Kasumi-1 (cell line): ENCODE data around the gene RFTN1.

ENCODE experiments used
- DNase-seq, 2 experiments: peaks; one replicate each; lab custom pipeline; 2025; lab: John Stamatoyannopoulos, UW

RFTN1 gene

DNA sequence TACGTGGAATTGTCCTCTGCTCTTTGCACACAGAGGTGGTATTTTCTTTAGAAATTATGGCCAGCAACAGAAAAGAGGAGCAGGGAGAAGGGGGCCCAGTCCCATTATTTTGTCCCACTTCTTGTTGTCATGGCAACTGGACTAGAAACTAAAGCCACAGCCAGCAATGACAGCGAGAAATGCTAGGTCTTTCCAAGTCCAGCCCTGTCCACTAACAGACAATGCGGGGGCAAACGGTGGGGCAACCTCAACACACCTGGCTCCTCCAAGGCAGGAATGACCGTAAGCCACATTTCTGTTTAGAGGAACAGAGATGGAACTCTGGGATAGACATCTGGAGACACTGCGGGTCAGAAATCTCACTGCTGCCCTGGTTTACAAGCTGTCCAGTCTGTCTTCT, 107.3 kb downstream of the RFTN1 start:
- no peak for DNase-seq

DNA sequence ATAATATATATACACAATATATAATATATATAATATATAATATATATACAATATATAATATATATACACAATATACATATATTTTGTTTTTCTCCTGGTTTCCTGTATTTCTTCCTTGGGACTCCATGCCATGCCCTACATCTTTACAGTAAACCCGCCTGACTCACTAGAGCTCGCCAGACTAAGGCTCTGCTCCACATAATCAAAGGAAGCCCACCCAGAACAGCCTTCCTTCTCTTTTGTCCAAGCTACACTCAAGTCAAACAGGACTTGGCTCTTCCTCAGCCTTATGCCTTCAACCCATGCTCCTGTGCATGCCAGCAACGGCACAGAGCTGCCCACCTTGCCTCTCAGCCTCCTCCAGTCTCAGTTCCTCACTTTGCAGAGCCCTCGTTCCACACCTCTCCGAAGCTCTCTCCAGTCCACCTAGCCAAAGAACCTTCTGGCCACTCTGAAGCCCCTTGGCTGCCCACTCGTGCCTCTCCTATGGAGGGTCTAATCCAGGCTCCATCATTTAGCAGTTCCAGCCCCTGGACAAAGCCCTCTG, 109.1 kb downstream of the RFTN1 start:
- no peak for DNase-seq

DNA sequence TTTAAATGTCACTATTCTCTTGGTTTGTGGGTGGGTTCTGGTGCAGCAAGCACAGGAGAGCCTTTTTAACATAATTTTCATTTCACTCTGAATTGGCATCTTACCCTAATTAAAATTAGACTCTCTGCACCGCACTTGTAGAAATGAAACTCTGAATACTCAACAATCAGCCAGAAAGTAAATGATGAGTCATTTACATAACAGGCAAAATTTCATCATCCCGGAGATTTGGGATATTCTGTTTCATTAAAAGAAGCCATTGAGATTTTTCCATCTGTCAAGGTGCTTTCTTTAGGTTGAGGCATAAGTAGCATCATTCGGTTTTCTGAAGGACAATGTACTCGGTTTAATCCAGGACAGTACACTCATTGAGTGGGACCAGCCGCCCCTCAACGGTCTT, 111.0 kb downstream of the RFTN1 start:
- DNase-seq, result no peak

DNA sequence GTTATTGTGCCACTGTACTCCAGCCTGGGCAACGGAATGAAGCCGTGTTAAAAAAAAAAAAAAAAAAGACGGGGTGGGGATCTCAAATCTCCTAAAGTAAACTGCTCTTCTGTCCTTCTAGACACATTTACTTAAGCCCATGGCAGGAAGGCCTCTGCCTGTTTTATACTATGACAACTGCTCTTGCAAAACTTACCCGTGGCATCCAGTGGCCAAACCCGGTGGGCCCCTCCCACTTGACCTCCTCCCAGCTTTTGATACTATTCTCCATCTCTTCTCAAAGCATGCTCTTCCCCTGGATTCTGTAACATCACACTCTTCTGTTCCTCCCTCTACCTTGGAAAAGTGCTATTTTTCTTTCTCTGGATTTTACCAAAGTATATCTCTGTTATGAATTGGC, 112.2 kb downstream of the RFTN1 start:
- DNase-seq, result no peak

DNA sequence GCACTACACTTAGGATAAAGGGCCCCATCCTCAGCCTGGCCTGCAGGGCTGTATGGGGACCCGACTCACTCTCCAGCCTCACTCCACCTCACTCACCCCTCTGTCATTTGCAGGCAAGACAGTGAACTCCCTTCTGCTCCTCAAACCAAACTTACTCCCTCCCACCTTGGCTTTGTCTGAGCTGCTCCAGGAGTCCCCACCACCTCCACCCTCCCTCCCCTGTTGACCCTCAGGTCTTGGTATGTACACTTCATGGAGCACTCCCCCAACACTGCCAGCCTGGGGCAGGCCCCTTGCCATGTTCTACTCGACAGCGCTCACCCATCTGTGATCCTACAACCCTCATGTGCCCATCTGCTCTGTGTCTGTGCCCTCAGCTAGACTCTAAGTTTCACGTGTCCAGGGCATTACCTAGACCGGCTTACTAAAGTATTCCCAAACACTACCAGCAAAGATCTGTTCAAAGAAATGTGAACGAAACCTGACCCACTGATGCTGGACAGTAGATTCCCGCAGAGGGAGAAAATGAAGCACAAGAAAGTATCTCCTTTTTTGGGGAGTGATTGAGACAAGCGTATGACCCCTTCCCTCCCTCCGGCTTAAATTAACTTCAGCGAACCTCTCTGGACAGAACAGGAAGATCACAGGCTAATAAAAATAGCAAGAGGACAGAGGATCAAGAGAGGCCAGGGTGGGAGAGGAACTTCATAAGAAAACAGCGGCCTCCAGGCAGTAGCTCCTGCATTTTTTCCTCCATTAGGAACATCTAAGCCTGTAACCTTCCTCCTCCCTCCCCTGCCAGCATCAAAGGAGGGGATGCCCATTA, 113.2 kb downstream of the RFTN1 start:
- no peak for DNase-seq

DNA sequence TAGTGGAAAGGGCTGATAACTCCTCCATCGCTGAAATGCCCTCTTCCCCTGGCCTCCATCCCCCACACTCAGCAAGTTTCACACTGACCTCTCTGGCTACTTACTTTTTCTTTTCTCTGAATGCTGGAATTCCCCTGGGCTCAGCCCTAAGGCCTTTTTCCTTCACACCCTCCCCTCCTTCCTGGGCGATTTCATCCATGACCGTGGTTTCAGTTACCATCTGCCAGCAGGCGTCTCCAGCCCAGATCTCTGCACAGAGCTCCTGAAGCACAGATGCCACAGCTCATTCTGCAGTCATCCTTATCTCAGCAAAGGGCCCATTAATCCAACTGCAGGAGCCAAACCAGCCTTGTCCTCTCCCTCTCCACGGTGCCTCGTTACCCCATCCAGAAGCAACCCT, 114.0 kb downstream of the RFTN1 start:
- DNase-seq, result no peak

DNA sequence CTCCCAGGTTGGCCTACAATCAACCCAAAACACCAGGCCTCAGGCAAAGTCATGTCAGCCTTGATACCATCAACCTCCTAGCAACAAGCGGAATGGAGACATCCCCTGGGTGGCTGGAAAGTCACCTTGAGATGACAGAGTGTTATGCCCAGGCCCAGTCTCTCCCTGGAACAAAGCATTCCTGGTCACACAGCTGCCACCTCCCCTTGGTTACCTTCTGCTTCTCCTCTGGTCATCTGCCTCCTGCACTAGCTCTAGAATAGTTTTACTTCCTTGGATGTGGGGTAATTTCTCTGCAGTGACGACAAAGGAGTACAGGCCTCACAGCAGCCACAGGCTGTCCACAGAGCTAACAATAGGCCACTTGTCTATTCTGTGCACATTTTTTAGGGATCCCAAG, 114.9 kb downstream of the RFTN1 start:
- DNase-seq, result no peak

DNA sequence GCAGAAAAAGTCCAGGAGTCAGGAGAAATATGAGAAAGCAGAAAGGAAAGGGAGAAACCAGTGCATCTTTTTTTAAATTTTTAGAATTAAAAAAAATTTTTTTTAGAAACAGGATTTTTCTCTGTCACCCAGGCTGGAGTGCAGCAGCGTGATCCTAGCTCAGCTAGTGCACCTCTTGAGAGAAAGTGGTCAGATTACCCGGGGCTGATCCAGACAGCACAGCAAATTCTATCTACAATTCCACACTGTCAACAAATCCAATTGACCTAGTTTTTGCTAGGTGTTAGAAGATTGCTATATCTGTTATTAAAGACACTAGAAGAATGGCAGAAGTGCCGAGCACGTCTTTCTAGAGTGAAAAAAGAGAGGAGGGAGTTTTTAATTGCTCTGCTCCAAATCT, 117.3 kb downstream of the RFTN1 start:
- DNase-seq, result no peak

DNA sequence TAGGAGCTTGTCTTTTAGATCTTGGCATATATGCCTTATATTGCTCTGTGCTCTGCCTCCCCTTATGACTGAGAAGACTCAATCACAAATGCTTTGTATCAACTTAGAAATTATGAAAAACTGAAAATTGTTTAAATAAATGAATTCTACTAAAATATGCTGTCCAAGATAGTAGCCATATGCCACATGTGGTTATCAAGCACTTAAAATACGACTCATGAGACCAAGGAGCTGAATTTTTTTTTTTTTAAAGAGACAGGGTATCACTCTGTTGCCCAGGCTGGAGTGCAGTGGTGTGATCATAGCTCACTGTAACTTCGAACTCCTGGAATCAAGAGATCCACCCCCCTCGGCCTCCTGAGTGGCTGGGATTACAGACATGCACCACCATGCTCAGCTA, 118.3 kb downstream of the RFTN1 start:
- DNase-seq, result no peak

DNA sequence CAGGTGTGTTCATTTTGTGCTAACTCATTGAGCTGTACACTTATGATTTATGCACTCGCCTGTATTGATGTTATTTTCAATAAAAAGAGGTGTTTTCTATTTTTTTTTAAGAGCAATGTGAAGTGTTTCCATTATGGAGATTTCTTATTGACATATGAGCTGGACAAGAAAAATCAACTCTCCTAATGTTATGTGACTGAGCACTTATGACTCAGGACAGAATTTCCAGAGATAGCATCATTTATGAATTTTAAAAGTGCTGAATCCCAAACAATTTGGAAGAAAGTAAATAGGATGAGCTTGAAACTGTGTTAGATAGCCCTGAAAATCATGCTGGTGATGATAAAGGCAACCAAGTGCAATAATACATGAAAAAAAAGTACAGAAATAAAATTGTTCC, 118.9 kb downstream of the RFTN1 start:
- DNase-seq, result no peak

DNA sequence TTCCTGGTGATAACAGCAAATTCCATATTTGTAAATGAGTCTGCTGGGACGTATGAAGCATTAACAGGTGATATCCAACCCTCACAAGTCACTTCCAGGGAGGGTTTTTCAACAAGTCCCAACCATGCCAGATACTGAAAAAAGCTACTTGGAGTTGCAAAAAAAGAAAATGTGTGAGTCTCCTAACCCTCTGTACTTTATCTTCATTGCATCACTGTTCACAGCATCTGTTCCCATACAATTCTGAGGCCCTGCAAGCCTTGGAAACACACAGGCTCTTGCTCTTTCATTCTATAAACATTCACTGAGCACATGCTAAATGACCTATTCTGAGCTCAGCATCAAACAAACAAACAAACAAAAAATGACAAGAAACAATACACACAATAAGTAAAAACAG, 120.8 kb downstream of the RFTN1 start:
- no peak for DNase-seq

DNA sequence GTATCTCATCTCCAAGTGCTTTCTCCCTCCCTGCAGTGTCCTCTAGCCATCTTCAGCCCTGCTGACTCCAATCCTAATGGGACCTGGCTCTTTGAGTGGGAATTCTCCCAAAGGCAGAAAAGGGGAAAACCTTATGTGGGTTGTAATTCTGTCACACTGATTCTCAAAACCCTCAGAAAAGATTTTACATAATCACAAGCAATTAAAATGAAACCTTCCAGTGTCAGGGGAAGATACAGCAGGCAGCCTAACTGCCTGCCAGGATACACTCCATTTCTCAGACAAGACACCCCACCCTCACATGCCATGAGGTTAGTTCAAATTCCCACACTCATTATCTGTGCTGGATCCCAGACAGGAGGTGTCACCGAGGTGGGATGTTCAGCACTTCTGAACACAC, 121.4 kb downstream of the RFTN1 start:
- DNase-seq, result no peak

DNA sequence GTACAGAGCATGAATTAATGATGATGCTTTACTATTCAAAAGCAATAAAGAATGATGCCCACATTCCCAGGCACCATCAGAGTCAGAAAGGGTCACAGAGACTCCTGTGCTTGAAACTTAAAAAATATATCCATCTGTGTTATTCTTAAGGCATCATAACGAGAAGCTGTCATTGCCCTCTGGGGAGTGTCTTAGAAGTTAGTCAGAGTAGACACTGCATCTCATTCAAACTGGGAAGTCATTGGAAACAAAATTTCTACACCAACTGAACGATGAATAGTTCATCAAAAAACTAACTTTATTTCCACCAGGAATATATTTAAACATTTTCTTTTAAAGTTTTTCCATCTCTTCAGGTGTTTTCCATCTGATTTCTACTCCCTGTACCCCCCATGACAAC, 122.9 kb downstream of the RFTN1 start:
- DNase-seq, result no peak

DNA sequence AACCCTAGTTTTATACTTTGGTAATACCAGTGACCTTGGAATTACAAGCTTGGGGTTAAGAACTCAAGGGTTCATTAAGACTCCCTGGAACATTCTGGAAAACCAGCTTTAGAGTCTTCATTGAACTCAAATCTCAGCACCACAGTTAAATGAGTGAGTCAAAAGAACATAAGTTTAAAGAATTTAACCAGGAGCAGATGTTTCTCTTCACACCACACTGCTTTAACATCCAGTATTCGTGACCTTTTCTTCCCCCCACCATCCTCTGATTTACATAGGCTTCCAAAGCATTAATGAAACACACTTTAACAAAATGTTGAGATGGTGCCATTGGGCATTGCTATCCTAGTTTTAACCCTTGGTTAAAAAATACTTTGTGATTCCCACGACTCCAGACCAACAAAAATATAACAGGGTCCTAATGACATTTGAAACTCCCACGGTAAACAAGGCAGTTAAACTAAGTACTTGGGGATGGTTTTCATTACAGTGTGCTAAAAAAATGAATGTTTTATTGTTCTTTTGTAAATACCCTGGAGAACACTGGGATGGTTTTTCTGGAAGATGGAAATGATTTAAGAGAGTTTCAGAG, 124.6 kb downstream of the RFTN1 start:
- DNase-seq, result no peak

DNA sequence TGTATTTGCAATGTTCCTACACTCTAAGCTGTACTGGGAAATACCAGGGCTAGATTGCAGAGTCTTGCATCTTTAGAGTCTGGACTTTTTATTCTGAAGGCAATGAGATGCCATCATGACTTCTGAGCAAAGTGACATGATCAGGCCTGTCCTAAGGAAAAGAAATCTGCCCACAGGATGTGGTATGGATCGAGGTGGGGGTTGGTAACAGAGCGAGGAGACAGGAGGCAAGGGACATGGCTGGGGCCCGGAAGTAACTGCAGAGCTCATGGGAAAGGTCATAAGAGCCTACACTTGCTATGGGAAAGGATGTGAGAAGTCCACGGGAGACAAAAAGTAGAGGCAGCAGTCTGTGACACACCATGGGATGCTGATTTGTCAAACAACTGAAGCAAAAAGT, 126.9 kb downstream of the RFTN1 start:
- DNase-seq, result no peak

DNA sequence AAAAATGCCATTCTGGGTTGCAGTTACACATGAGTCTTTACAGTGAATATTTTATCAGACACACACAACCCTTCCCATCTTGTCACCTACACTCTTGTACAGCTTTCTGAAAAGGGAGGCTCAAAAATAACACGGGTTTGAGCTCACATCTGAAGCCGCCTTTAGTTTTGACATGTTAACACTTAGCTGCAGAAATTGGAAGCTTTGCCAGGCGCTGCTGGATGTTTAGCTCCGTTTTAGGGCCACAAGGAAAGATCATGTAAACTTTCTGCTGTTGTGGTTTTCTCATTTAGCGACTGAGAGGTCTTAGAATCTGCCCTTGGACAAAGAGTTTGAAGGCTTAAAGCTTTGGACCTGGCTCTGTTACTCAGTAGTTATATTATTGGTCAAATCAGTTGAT, 128.3 kb downstream of the RFTN1 start:
- DNase-seq, result no peak

DNA sequence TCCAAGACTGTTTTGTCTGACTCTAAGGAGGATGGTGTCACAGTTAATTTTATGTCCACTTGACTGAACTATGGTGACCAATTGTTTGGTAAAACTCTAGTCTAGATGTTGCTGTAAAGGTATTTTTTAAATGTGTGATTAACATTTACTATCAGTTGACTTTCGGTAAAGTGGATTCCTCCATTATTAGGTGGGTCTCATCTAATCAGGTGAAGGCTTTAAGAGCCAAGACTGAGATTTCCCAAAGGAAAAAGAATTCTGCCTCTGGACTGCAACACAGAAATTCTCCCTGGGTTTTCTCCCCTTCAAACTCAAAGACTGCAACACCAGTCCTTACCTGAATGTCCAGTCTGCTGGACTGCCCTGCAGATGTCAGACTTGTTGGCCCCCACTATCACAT, 129.6 kb downstream of the RFTN1 start:
- DNase-seq, result no peak

DNA sequence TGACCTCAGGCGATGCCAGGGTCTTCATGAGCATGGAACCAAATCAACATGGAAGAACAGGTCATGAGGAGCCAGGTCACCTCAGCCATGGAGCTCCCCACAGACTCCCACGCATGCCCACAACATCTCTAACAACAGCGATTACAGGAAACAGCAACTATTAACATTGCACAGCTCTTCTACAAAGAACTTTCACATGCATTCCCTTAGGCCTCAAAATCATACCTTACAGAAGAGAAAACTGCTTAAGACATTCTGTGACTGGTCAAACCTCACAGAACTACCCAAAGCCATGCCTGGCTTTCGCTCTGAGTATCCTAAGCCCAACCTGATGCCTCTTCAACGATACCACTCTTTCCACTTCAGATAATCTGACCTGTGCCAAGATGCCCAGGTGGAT, 130.7 kb downstream of the RFTN1 start:
- no peak for DNase-seq

DNA sequence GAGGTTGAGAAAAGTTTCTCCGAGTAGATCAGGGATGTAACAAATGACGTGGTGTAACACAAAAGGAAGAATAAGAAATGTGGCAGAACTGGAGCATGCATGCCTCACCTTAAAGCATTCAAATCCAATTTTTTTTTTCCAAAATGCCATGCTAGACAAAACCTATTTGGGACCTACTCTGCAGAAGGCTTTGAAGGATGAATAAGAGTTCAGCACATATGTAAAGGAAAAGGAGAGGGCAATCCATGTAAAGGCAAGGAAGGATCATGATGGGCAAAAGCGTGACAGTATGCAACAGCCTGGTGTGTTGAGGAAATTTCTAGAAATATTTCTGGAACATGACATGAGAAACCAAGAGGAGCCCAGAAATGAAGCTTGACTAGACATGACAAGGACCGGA, 132.1 kb downstream of the RFTN1 start:
- no peak for DNase-seq

DNA sequence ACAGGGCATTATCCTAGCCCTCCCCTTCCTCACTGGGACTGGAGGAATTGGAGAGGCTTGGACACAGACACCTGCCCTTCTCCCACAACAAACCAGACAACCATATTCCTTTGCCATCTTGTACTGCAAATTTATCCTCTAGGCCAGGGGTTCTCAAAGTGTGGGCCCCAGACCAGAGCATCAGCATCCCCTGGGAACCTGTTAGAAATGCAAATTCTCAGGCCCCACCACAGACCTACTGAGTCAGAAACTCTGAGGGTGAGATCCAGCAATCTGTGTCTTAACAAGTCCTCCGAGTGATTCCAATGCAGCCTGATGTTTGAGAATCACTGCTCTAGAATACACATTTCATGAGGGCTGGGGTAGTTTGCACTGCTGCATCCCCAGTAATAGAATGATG, 133.1 kb downstream of the RFTN1 start:
- DNase-seq, result no peak

DNA sequence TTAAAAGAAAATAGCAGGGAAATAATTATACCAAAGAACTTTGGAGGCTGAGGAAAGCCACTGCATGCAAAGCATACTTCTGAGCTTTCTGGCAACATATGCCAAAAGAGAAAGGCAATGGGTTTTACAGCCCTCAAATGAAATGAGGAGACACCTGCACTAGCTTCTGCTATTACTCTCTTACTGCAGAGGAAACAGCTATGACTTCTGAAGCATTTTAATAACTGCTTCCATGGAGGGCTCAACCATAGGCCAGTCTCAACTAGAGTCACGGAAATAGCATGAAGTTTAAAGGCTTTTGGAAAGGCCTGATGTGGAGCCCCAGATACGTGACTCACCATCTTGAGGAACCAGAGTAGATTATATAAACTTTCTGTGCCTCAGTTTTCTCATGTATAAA, 133.7 kb downstream of the RFTN1 start:
- no peak for DNase-seq

DNA sequence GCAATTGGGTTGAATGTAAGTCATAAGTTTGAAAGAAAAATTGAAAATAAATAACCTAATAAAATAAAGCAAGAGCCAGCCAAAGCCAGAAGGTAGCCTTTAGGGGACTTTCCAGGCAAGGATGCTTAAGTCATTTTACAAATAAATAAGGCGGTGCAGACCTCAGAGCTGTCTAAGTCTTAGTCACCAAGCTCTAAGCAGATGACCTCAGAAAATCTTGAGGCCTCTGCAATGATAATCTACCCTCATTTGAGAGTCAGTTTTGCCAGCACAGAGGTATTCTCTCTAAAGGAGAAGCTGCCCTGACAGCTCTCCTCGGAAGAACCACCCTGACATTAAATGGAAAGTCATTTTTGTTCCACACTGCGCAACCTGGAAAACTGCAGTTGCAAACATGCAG, 134.6 kb downstream of the RFTN1 start:
- no peak for DNase-seq

DNA sequence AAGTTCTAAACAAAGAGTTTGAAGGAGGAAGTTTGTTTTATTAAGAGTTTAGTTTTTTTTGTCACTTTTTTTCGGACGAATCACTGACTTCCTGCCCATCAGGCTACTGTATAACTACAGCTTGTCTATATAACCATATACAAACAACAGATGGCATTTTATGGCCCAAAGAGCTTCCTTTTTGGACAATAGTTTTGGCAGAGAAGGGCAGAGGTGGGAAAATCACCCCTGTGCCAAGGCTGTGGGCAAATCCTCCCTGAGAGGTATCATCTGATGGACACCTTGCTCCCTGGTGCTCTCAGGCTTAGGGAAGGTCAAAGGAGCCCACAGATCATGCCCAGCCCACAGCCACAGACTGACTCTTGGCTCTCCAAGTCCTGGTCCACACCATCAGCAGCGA, 135.1 kb downstream of the RFTN1 start:
- no peak for DNase-seq

DNA sequence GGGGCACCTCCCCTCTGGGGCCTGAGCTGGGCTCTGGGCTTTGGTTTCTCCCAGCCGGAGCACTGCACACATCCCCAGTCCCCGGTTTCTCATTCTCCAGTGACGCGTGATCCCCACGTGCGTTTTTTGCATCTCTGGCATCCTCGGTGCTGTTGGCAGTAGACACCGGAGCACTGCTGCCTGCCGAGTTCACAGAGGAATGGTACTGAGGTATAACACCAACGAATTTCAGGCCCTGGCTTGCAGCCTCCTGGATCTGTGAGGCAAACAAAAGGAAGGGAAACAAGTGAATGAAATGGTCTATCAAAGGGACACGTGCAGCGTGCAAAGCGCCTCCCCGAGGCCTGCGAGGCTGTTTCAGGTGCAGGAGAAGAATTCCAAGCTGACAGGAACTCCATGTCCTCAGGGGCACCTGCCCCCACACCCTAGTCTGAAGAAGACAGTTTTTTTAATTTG, 135.6 kb downstream of the RFTN1 start:
- no peak for DNase-seq
